K562 (cell line): Measurements from ENCODE around the gene MRPS10. TPM values are rescaled to one million over a fixed set of nuclear protein-coding genes. Genes with fewer than 3 reads are reported as not detected.

Source experiments
- CREBBP ChIP-seq: IDR thresholded peaks from one replicate; pipeline ENCODE4 v1.6.1; 2012; ENCODE audit warnings: low read depth, mild to moderate bottlenecking, control low read depth, inconsistent platforms, low read length
- DDX20 ChIP-seq: fragments of 450-650 bp; IDR thresholded peaks from 2 replicates; pipeline ENCODE4 v1.6.1; 2016; ENCODE audit warnings: missing genetic modification characterization, low read depth, mild to moderate bottlenecking, missing compliant biosample characterization, moderate library complexity
- FOS ChIP-seq: IDR thresholded peaks from 3 replicates; pipeline ENCODE4 v1.6.1; 2011; ENCODE audit not compliant: insufficient read length; ENCODE audit errors: extremely low read depth
- FOXP1 ChIP-seq: sonication (generic); formaldehyde crosslinking; IDR thresholded peaks from 2 replicates; pipeline ENCODE4 v1.8.0; 2022; ENCODE audit warnings: mild to moderate bottlenecking, missing genetic modification reagents
- LARP7 ChIP-seq: fragments of 450-650 bp; IDR thresholded peaks from 2 replicates; pipeline ENCODE4 v1.6.1; 2016
- MCM5 ChIP-seq: fragments of 450-650 bp; IDR thresholded peaks from 2 replicates; pipeline ENCODE4 v1.6.1; 2016; ENCODE audit warnings: low read depth
- NFATC3 ChIP-seq: fragments of 450-650 bp; IDR thresholded peaks from 2 replicates; pipeline ENCODE4 v1.6.1; 2017; ENCODE audit warnings: mild to moderate bottlenecking
- NR2F6 ChIP-seq: fragments of 450-650 bp; formaldehyde crosslinking; IDR thresholded peaks from 2 replicates; pipeline ENCODE4 v1.4.0; 2020; ENCODE audit warnings: mild to moderate bottlenecking
- PRPF4 ChIP-seq: fragments of 200-400 bp; formaldehyde crosslinking; IDR thresholded peaks from one replicate; pipeline ENCODE4 v1.6.1; 2017; ENCODE audit warnings: low read length, low read depth, mild to moderate bottlenecking; ENCODE audit not compliant: insufficient read depth, poor library complexity, severe bottlenecking
- PTBP1 ChIP-seq: fragments of 200-400 bp; formaldehyde crosslinking; IDR thresholded peaks from 2 replicates; pipeline ENCODE4 v1.6.1; 2017; ENCODE audit warnings: low read depth, low read length
- RBM34 ChIP-seq: fragments of 200-400 bp; formaldehyde crosslinking; IDR thresholded peaks from 2 replicates; pipeline ENCODE4 v1.6.1; 2018; ENCODE audit warnings: low read length, borderline replicate concordance; ENCODE audit not compliant: insufficient read depth
- RFX1 ChIP-seq: fragments of 450-650 bp; IDR thresholded peaks from 2 replicates; pipeline ENCODE4 v1.6.1; 2016; ENCODE audit warnings: mild to moderate bottlenecking, moderate library complexity
- SOX6 ChIP-seq: fragments of 450-650 bp; IDR thresholded peaks from 2 replicates; pipeline ENCODE4 v1.6.1; 2014; ENCODE audit warnings: mild to moderate bottlenecking
- TAF7 ChIP-seq: fragments of 450-650 bp; IDR thresholded peaks from 2 replicates; pipeline ENCODE4 v1.6.1; 2016; ENCODE audit warnings: missing genetic modification characterization, missing compliant biosample characterization
- TEAD2 ChIP-seq: fragments of 450-650 bp; IDR thresholded peaks from 2 replicates; pipeline ENCODE4 v1.6.1; 2016; ENCODE audit warnings: missing genetic modification characterization, control low read depth, missing compliant biosample characterization
- ZEB2 ChIP-seq: fragments of 450-650 bp; IDR thresholded peaks from 2 replicates; pipeline ENCODE4 v1.6.1; 2016
- ZNF212 ChIP-seq: fragments of 450-650 bp; formaldehyde crosslinking; IDR thresholded peaks from 2 replicates; pipeline ENCODE4 v1.4.0; 2020; ENCODE audit warnings: mild to moderate bottlenecking
- polyA plus RNA-seq, 8 experiments: library from polyadenylated mRNA; depleted of rRNA in 4 of 8; stranded (reverse) in 5 of 8; unstranded in 3 of 8; fragments of >200 nt; fragmentation: Nextera tagmentation in 2 of 8; fragmentation: Illumina TruSeq in 1 of 8; extraction: Ambion mirVana in 2 of 8; extraction: Trizol in 1 of 8; gene quantifications; 2 replicates each; pipeline versions ENCODE4 v1.2.1 to v1.2.3, GENCODE V29; 2011 to 2014; ENCODE audit warnings: inconsistent platforms in 1 of 8, missing spikeins in 1 of 8
- total RNA-seq, 7 experiments: library from RNA; depleted of rRNA in 6 of 7; stranded (reverse); fragments of >200 nt in 6 of 7; fragmentation: Illumina TruSeq in 2 of 7; extraction: Trizol in 2 of 7; gene quantifications; 2 replicates each; pipeline versions ENCODE4 v1.2.1 to v1.2.3, GENCODE V29; 2011 to 2021; ENCODE audit warnings: low replicate concordance in 1 of 7
- TF ChIP-seq, protein P1 (sequence below): sonication (generic); formaldehyde crosslinking; IDR thresholded peaks from 2 replicates; pipeline ENCODE4 v1.8.1; 2023; ENCODE audit warnings: mild to moderate bottlenecking, missing genetic modification reagents, moderate library complexity
- TF ChIP-seq, protein P2 (sequence below): fragments of 250-450 bp; sonication (Bioruptor Pico); IDR thresholded peaks from 2 replicates; pipeline ENCODE4 v1.4.0; 2020; ENCODE audit warnings: mild to moderate bottlenecking
- TF ChIP-seq, protein P3 (sequence below): fragments of 450-650 bp; IDR thresholded peaks from 2 replicates; pipeline ENCODE4 v1.6.1; 2017; ENCODE audit warnings: antibody characterized with exemption, mild to moderate bottlenecking
- TF ChIP-seq, protein P4 (sequence below), 2 experiments: fragments of 450-650 bp in 1 of 2; sonication (generic) in 1 of 2; formaldehyde crosslinking in 1 of 2; IDR thresholded peaks in 1 of 2; conservative IDR thresholded peaks in 1 of 2; 2 replicates each; pipeline versions ENCODE4 v1.6.1 to v1.8.1; 2016 to 2023; ENCODE audit warnings: mild to moderate bottlenecking in 2 of 2, moderate library complexity in 2 of 2, inconsistent platforms in 1 of 2, missing genetic modification reagents in 1 of 2

The MRPS10 gene
- total and polyA plus RNA-seq, 9 of the 15 experiments (the other 6 are each of a cell fraction or from before 2014, with no cell fraction given), result 48.6 to 166 (median 93.7) TPM

DNA sequence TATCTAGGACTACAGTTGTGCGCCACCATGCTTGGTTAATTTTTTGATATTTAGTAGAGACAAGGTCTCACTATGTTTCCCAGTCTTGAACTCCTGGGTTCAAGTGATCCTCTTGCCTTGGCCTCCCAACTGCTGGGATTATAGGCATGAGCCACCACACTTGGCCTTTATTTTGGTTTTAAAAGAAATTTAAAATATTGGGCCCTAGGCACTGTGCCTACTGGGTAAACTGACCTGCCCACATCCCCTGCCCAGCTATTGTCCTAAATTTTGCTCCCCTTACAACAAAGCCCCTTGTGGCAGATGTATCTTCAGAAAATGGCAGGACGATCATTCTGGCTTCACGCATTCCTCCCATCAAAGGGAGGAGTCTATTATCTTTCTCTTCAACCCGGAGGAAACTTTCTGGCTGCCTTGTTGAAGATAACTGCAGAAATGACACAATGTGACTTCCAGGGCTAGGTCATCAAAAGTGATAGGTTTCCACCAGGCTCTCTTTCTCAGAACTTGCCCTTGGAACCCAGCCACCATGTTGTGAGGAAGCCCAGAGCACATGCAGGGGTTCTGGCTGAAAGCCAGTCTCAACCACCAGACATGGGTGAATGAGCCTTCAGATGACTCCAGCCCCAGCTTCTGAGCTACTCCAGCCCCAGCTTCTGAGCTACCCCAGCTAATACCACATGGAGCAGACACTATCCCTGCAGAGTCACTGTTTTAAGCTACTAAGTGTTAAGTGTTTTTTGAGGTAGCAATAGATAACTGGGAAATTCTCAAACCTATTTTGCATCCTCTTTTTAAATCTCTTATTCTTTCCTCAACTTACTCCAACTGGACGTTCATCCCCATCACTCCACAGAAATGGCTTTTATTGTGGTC lies 18.3 kb downstream of the MRPS10 start (continued):
- TF ChIP-seq, protein P1, sequence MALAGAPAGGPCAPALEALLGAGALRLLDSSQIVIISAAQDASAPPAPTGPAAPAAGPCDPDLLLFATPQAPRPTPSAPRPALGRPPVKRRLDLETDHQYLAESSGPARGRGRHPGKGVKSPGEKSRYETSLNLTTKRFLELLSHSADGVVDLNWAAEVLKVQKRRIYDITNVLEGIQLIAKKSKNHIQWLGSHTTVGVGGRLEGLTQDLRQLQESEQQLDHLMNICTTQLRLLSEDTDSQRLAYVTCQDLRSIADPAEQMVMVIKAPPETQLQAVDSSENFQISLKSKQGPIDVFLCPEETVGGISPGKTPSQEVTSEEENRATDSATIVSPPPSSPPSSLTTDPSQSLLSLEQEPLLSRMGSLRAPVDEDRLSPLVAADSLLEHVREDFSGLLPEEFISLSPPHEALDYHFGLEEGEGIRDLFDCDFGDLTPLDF (CRISPR knock-in tag), result no peak
- peak; percentile 80; the same call in 1 of the 2 replicates for TF ChIP-seq ZEB2
- TF ChIP-seq ZNF212 (CRISPR knock-in tag), result no peak
- TF ChIP-seq, protein P2, sequence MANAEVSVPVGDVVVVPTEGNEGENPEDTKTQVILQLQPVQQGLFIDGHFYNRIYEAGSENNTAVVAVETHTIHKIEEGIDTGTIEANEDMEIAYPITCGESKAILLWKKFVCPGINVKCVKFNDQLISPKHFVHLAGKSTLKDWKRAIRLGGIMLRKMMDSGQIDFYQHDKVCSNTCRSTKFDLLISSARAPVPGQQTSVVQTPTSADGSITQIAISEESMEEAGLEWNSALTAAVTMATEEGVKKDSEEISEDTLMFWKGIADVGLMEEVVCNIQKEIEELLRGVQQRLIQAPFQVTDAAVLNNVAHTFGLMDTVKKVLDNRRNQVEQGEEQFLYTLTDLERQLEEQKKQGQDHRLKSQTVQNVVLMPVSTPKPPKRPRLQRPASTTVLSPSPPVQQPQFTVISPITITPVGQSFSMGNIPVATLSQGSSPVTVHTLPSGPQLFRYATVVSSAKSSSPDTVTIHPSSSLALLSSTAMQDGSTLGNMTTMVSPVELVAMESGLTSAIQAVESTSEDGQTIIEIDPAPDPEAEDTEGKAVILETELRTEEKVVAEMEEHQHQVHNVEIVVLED, result no peak
- TF ChIP-seq RFX1, result no peak
- no peak for TF ChIP-seq FOS
- TF ChIP-seq LARP7, result peak; percentile 92
- TF ChIP-seq PTBP1, result 0 out of 2 replicates have a peak, but pooled peaks have one; percentile 37
- TF ChIP-seq FOXP1 (CRISPR knock-in tag), result peak; percentile 85
- no peak for TF ChIP-seq PRPF4
- TF ChIP-seq MCM5, result no peak
- TF ChIP-seq, protein P3, sequence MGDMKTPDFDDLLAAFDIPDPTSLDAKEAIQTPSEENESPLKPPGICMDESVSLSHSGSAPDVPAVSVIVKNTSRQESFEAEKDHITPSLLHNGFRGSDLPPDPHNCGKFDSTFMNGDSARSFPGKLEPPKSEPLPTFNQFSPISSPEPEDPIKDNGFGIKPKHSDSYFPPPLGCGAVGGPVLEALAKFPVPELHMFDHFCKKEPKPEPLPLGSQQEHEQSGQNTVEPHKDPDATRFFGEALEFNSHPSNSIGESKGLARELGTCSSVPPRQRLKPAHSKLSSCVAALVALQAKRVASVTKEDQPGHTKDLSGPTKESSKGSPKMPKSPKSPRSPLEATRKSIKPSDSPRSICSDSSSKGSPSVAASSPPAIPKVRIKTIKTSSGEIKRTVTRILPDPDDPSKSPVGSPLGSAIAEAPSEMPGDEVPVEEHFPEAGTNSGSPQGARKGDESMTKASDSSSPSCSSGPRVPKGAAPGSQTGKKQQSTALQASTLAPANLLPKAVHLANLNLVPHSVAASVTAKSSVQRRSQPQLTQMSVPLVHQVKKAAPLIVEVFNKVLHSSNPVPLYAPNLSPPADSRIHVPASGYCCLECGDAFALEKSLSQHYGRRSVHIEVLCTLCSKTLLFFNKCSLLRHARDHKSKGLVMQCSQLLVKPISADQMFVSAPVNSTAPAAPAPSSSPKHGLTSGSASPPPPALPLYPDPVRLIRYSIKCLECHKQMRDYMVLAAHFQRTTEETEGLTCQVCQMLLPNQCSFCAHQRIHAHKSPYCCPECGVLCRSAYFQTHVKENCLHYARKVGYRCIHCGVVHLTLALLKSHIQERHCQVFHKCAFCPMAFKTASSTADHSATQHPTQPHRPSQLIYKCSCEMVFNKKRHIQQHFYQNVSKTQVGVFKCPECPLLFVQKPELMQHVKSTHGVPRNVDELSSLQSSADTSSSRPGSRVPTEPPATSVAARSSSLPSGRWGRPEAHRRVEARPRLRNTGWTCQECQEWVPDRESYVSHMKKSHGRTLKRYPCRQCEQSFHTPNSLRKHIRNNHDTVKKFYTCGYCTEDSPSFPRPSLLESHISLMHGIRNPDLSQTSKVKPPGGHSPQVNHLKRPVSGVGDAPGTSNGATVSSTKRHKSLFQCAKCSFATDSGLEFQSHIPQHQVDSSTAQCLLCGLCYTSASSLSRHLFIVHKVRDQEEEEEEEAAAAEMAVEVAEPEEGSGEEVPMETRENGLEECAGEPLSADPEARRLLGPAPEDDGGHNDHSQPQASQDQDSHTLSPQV, result peak; percentile 91
- TF ChIP-seq NR2F6 (CRISPR knock-in tag), result no peak
- TF ChIP-seq CREBBP, result no peak
- TF ChIP-seq NFATC3, result peak; percentile 91
- TF ChIP-seq RBM34, result no peak
- TF ChIP-seq, protein P4, sequence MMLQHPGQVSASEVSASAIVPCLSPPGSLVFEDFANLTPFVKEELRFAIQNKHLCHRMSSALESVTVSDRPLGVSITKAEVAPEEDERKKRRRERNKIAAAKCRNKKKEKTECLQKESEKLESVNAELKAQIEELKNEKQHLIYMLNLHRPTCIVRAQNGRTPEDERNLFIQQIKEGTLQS (IDR thresholded peaks at IDR 0.05), result peak; percentile 90
- TF ChIP-seq, protein P4 (CRISPR knock-in tag; conservative IDR thresholded peaks at IDR 0.05), result peak; percentile 87; the same call in 1 of the 2 replicates
- no peak for TF ChIP-seq DDX20 (tag)
- 0 out of 2 replicates have a peak, but pooled peaks have one; percentile 46 for TF ChIP-seq TEAD2
- TF ChIP-seq TAF7, result no peak
- peak; percentile 97 for TF ChIP-seq SOX6
